Small intestine (tissue), 7 donors: Measurements from ENCODE around the gene SP2. TPM values are rescaled to one million over a fixed set of nuclear protein-coding genes. Genes with fewer than 3 reads are reported as not detected.

ENCODE experiments used
- DNase-seq, 2 donors: peaks; one replicate each; pipeline versions ENCODE4 v3.0.0 to v3.0.0-alpha.2; 2013
- FAIRE-seq: peaks from 2 replicates; lab custom pipeline; 2012; peaks lifted over from hg19 to GRCh38; lab: Jason Lieb, UNC
- H3K27ac ChIP-seq, 3 donors: one replicate each; pipeline ENCODE4 v1.5.1; 2013; ENCODE audit warnings: low read length in 2 of 3, mild to moderate bottlenecking in 2 of 3, control low read depth in 1 of 3, inconsistent platforms in 1 of 3, low read depth in 1 of 3, moderate library complexity in 1 of 3
- H3K27me3 ChIP-seq, 3 donors: one replicate each; pipeline ENCODE4 v1.6.1; 2013; ENCODE audit warnings: low read length in 3 of 3, inconsistent platforms in 1 of 3; ENCODE audit not compliant: control insufficient read depth in 3 of 3, insufficient read depth in 3 of 3
- H3K36me3 ChIP-seq, 3 donors: one replicate each; pipeline ENCODE4 v1.6.1; 2013; ENCODE audit warnings: low read length in 3 of 3, inconsistent platforms in 1 of 3, low read depth in 1 of 3, mild to moderate bottlenecking in 1 of 3, moderate library complexity in 1 of 3; ENCODE audit not compliant: control insufficient read depth in 3 of 3, insufficient read depth in 2 of 3
- H3K4me1 ChIP-seq, 3 donors: one replicate each; pipeline ENCODE4 v1.6.1; 2013; ENCODE audit warnings: low read length in 2 of 3, inconsistent platforms in 1 of 3, low read depth in 1 of 3, mild to moderate bottlenecking in 1 of 3, moderate library complexity in 1 of 3; ENCODE audit not compliant: control insufficient read depth in 3 of 3, insufficient read depth in 2 of 3
- H3K4me3 ChIP-seq, 3 donors: one replicate each; pipeline ENCODE4 v1.5.1; 2013; ENCODE audit warnings: low read length in 3 of 3, control low read depth in 1 of 3, inconsistent platforms in 1 of 3, low read depth in 1 of 3, mild to moderate bottlenecking in 1 of 3, moderate library complexity in 1 of 3
- H3K9me3 ChIP-seq, 2 donors: one replicate each; pipeline ENCODE4 v1.6.1; 2013; ENCODE audit warnings: low read depth in 1 of 2, low read length in 1 of 2; ENCODE audit not compliant: control insufficient read depth in 2 of 2, insufficient read depth in 1 of 2
- WGBS, 3 donors: extraction: QIAGEN DNeasy Blood & Tissue Kit; methylation state at CpG; one replicate each; pipeline ENCODE4 v1.1.7; 2013; 5-methylcytosine and 5-hydroxymethylcytosine counted together
- polyA plus RNA-seq, 4 donors: library from polyadenylated mRNA; stranded (reverse) in 3 of 4; unstranded in 1 of 4; fragments of 200-250 nt in 3 of 4; fragments of 120-200 nt in 1 of 4; gene quantifications; one replicate each; pipeline versions ENCODE4 v1.2.1 to v1.2.3, GENCODE V29; 2013
- donor health status: healthy with polysubstance abuse.
- donor health status: control.
- donor health status: control.
- donor health status: Bipolar disorder and iron deficiency.
- donor health status: healthy.

The SP2 gene
- polyA plus RNA-seq, 4 donors = 8.7 to 17.3 (median 12.6) TPM

DNA sequence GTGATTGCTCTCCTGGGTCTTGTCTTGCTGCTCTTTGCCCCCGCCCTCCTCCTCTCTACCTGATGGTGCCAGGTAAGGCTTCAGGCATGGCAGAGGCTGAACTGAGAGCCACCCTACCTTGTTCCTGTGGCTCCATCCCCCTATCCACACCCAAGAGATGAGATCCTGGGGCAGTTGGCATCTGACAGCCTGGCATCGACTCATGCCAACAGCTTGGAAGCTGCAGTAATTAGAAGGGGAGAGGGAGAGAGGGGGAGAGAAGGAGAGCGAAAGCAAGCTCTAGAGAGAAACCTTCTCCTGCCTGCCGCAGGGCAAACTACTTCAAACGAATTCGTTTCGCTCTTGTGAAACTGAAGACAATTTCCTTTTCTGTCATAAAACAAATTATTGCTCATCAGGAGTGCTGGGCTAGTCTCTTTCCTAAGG is 31.2 kb upstream of the SP2 start:
- no peak overlapping the region for H3K4me3 ChIP-seq
- WGBS, 3 donors = 16 to 31% (median 29%) methylated on average over 7 of the region's 7 CpGs
- DNase-seq (no peak), FAIRE-seq (no peak)
- H3K27me3 ChIP-seq = peaks cover 0 to 21% (median 3%) of the 10 kb centered on the region in 3 donors
- H3K27ac ChIP-seq = no peak overlapping the region
- no peaks in the 10 kb centered on the region for H3K36me3 ChIP-seq
- H3K9me3 ChIP-seq = no peaks in the 10 kb centered on the region
- peaks cover 0 to 2% (median 0%) of the 10 kb centered on the region in 3 donors for H3K4me1 ChIP-seq

- Histone ChIP-seq H3K27me3 (peaks cover 0 to 31% (median 3%) of the 10 kb centered on the region in 3 donors), H3K4me3 (no peak overlapping the region), H3K27ac (no peak overlapping the region), H3K4me1 (peaks cover 0 to 2% (median under 1%) of the 10 kb centered on the region in 3 donors), H3K36me3 (no peaks in the 10 kb centered on the region), H3K9me3 (no peaks in the 10 kb centered on the region)
- DNase-seq (no peak), FAIRE-seq (no peak)
- WGBS, 3 donors = 66 to 80% (median 80%) methylated on average over 20 of the region's 20 CpGs
Observed at GRCh38 chr17:47866941-47867340, 29.1 kb upstream of the SP2 start.

GRCh38 chr17:47867813-47868533 is 28.1 kb upstream of the SP2 start:
- Histone ChIP-seq H3K27me3 (peaks cover 3 to 40% (median 3%) of the 10 kb centered on the region in 3 donors), H3K27ac (no peak overlapping the region), H3K4me1 (peaks cover 0 to 10% (median 2%) of the 10 kb centered on the region in 3 donors), H3K9me3 (no peaks in the 10 kb centered on the region), H3K36me3 (no peaks in the 10 kb centered on the region), H3K4me3 (no peak overlapping the region)
- 84 to 88% (median 85%) methylated on average over 11 of the region's 11 CpGs for WGBS, 3 donors
- no peak for FAIRE-seq
- DNase-seq = no peak

- peaks cover 3 to 42% (median 6%) of the 10 kb centered on the region in 3 donors for H3K27me3 ChIP-seq
- 38 to 45% (median 44%) methylated on average over 2 of the region's 2 CpGs for WGBS, 3 donors
Observed at GRCh38 chr17:47869114-47869513, 26.9 kb upstream of the SP2 start.

GRCh38 chr17:47870056-47870455 is 26.0 kb upstream of the SP2 start:
- no peaks in the 10 kb centered on the region for H3K9me3 ChIP-seq
- H3K4me3 ChIP-seq = no peak overlapping the region
- DNase-seq (no peak), FAIRE-seq (no peak)
- H3K27me3 ChIP-seq = peaks cover 3 to 37% (median 6%) of the 10 kb centered on the region in 3 donors
- peaks cover 0 to 10% (median 0%) of the 10 kb centered on the region in 3 donors for H3K4me1 ChIP-seq
- 21 to 29% (median 23%) methylated on average over 1 of the region's 1 CpG for WGBS, 3 donors
- H3K36me3 ChIP-seq = no peaks in the 10 kb centered on the region
- H3K27ac ChIP-seq = no peak overlapping the region

More at GRCh38 chr17:47869114-47869513, 26.9 kb upstream of the SP2 start:
- no peak overlapping the region for H3K4me3 ChIP-seq
- H3K36me3 ChIP-seq = no peaks in the 10 kb centered on the region
- DNase-seq (no peak), FAIRE-seq (no peak)
- no peaks in the 10 kb centered on the region for H3K9me3 ChIP-seq
- peaks cover 0 to 10% (median 2%) of the 10 kb centered on the region in 3 donors for H3K4me1 ChIP-seq
- H3K27ac ChIP-seq = no peak overlapping the region

DNA sequence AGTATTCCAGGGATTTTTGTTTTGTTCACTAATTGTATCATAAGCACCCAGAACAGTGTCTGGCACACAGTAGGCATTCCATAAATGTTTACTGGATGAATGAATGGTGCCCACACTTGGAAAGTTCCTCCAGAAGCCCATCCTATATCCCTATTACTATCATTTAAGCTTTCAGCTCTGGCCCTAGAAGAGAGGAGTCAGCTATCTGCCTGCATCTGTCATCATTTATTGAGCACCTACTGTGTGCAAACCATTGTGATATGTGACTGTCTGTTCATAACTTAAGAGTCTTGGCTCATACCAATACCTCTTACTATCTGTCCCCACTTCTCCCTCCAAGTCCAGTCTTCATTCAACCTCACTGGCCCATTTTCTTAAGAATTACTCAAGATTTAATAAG is 25.0 kb upstream of the SP2 start:
- Histone ChIP-seq H3K27ac (no peak overlapping the region), H3K36me3 (no peaks in the 10 kb centered on the region), H3K27me3 (peaks cover 3 to 36% (median 3%) of the 10 kb centered on the region in 3 donors), H3K4me3 (no peak overlapping the region), H3K9me3 (no peaks in the 10 kb centered on the region), H3K4me1 (peaks cover 0 to 15% (median 0%) of the 10 kb centered on the region in 3 donors)
- FAIRE-seq (no peak), DNase-seq (no peak)

GRCh38 chr17:47872019-47872650 is 23.9 kb upstream of the SP2 start:
- FAIRE-seq = no peak
- Histone ChIP-seq H3K36me3 (no peaks in the 10 kb centered on the region), H3K9me3 (no peaks in the 10 kb centered on the region), H3K4me3 (no peak overlapping the region), H3K27me3 (peaks cover 3 to 31% (median 3%) of the 10 kb centered on the region in 3 donors), H3K4me1 (peaks cover 0 to 15% (median 0%) of the 10 kb centered on the region in 3 donors), H3K27ac (no peak overlapping the region)
- DNase-seq = no peak
- 20 to 28% (median 24%) methylated on average over 26 to 29 of the region's 29 CpGs for WGBS, 3 donors

DNA sequence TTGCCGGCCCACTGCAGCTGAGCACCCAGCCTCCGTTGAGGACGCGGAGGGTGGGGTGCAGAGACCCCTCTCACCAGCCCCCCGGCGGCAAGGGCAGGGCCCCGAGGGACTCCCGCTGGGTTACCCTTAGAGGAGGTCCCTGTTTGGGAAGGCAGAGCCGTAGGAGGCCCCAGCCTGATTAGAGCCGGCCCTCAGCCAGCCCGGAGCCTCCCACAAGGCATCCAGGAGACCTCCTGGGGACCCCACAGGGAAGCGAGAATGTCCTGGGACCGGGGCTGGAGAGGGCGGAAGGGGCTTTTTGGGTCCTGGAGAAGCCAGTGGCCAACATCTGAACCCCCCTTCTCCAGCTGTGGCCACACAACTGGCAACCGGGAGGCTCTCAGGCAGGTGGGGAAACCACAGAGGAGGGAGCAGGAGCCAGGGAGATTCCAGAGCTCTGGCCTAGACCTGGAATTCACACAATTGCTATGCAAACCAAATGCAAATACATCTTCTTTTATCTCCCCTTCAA is 23.3 kb upstream of the SP2 start:
- Histone ChIP-seq H3K4me3 (no peak overlapping the region), H3K27me3 (peaks cover 3 to 30% (median 3%) of the 10 kb centered on the region in 3 donors), H3K36me3 (no peaks in the 10 kb centered on the region), H3K4me1 (peaks cover 0 to 19% (median 0%) of the 10 kb centered on the region in 3 donors), H3K9me3 (no peaks in the 10 kb centered on the region), H3K27ac (no peak overlapping the region)
- no peak for DNase-seq
- 47 to 49% (median 47%) methylated on average over 15 of the region's 15 CpGs for WGBS, 3 donors
- no peak for FAIRE-seq
